ENCODE measurements around the gene ECE1. TPM values are rescaled to one million over a fixed set of nuclear protein-coding genes. Genes with fewer than 3 reads are reported as not detected.
"Not testable (repeated sequence)": the region's sequence is repeated elsewhere in the genome, so short reads cannot be mapped to it uniquely, and the experiment has no call there.

Gene ECE1
- total and polyA plus RNA-seq, 5 donors from 2014 or later = 25.7 to 140 (median 28.6) TPM

DNA sequence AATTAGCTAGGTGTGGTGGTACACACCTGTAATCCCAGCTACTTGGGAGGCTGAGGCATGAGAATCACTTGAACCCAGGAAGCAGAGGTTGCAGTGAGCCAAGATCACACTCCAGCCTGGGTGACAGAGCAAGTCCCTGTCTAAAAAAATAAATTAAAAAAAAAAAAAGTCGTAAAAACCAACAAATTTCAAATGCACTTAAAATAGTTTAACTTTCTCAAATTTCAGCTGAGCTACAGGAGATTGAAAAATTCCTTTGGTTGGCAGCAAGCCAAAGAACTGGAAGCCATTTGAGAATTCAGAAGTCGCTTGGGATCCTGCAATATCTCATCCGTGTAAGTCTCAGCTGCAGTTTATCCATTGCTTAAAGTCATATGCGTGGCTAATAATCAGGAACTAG is 119.4 kb downstream of the ECE1 start:
- not testable (repeated sequence) for H3K27me3 Mint-ChIP-seq
- H3K36me3 Mint-ChIP-seq = peaks cover 12% of the 10 kb centered on the region

DNA sequence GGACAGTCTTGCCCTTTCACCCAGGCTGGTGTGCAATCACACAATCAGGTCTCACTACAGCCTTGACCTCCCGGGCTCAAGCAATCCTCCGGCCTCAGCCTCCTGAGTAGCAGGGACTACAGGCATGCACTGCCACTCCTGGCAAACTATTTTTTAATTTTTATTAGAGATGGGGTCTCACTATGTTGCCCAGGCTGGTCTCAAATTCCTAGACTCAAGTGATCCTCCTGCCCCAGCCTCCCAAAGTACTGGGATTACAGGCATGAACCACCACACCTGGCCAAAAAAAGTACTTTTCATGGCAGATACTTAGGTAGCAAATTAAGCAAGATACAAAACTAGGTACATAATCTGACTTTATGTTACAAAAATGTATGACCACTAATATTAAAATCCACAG is 121.8 kb downstream of the ECE1 start:
- no peak for ATAC-seq (ENCODE audit: low read depth in 2 of 2)
- Mint-ChIP-seq H3K4me1 (peaks cover 11 to 28% (median 18%) of the 10 kb centered on the region in 4 donors), H3K27ac (no peak overlapping the region), H3K27me3 (no peaks in the 10 kb centered on the region), H3K9me3 (no peaks in the 10 kb centered on the region), H3K36me3 (peaks cover 20% of the 10 kb centered on the region), H3K4me3 (no peak overlapping the region)
- no peak for DNase-seq
- Histone ChIP-seq H3K27me3 (ENCODE audit: control insufficient read depth, insufficient read depth, low read length) (no peaks in the 10 kb centered on the region), H3K4me1 (ENCODE audit: control insufficient read depth, insufficient read depth, low read length, poor library complexity, severe bottlenecking) (no peaks in the 10 kb centered on the region), H3K9me3 (ENCODE audit: control insufficient read depth in 2 of 2, low read length in 2 of 2) (no peaks in the 10 kb centered on the region), H3K36me3 (ENCODE audit: control insufficient read depth, insufficient read depth, low read length) (peaks cover 3% of the 10 kb centered on the region), H3K27ac (ENCODE audit: insufficient read depth, low read length, poor library complexity, severe bottlenecking) (no peak overlapping the region), H3K4me3 (ENCODE audit: low read depth, low read length) (no peak overlapping the region)

More for the DNA sequence above, 119.4 kb downstream of the ECE1 start:
- H3K36me3 ChIP-seq (ENCODE audit: control insufficient read depth, insufficient read depth, low read length); H3K27ac ChIP-seq (ENCODE audit: insufficient read depth, low read length, poor library complexity, severe bottlenecking); DNase-seq; H3K27me3 ChIP-seq (ENCODE audit: control insufficient read depth, insufficient read depth, low read length); H3K4me3 Mint-ChIP-seq; H3K9me3 ChIP-seq (ENCODE audit: control insufficient read depth in 2 of 2, low read length in 2 of 2); H3K27ac Mint-ChIP-seq; H3K9me3 Mint-ChIP-seq; ATAC-seq (ENCODE audit: low read depth in 2 of 2); H3K4me3 ChIP-seq (ENCODE audit: low read depth, low read length): not testable (repeated sequence)
- peaks cover 24 to 30% (median 28%) of the 10 kb centered on the region in 4 donors for H3K4me1 Mint-ChIP-seq
- H3K4me1 ChIP-seq (ENCODE audit: control insufficient read depth, insufficient read depth, low read length, poor library complexity, severe bottlenecking) = peaks cover 21% of the 10 kb centered on the region

Other genes starting within 250 kb of the ECE1 start
- gene EIF4G3, start 113.6 kb downstream of the ECE1 start, total RNA-seq = 34.4 TPM
- 1 to 10 TPM; 2.5 to 7.0 (median 5.0) TPM for gene EIF4G3, start 113.6 kb downstream of the ECE1 start, polyA plus RNA-seq
- 2.9 TPM for gene NBPF3, start 149.7 kb upstream of the ECE1 start, total RNA-seq
- 1 to 10 TPM; 1.2 to 2.7 (median 2.0) TPM for gene NBPF3, start 149.7 kb upstream of the ECE1 start, polyA plus RNA-seq
- not detected for gene ALPL, start 219.0 kb upstream of the ECE1 start, total RNA-seq
- gene ALPL, start 219.0 kb upstream of the ECE1 start, polyA plus RNA-seq = not detected

All from CD4-positive, CD25-positive, alpha-beta regulatory T cell (primary cell).